Measurements from ENCODE around the gene JAM3. TPM values are rescaled to one million over a fixed set of nuclear protein-coding genes. Genes with fewer than 3 reads are reported as not detected.
A peak's percentile ranks its signal among the peaks of the same experiment; 100 is the strongest.

The JAM3 gene
- total and polyA plus RNA-seq, 2 donors (not counting 3 experiments of a cell fraction or from before 2014, with no cell fraction given): 78.8 to 137 TPM

DNA sequence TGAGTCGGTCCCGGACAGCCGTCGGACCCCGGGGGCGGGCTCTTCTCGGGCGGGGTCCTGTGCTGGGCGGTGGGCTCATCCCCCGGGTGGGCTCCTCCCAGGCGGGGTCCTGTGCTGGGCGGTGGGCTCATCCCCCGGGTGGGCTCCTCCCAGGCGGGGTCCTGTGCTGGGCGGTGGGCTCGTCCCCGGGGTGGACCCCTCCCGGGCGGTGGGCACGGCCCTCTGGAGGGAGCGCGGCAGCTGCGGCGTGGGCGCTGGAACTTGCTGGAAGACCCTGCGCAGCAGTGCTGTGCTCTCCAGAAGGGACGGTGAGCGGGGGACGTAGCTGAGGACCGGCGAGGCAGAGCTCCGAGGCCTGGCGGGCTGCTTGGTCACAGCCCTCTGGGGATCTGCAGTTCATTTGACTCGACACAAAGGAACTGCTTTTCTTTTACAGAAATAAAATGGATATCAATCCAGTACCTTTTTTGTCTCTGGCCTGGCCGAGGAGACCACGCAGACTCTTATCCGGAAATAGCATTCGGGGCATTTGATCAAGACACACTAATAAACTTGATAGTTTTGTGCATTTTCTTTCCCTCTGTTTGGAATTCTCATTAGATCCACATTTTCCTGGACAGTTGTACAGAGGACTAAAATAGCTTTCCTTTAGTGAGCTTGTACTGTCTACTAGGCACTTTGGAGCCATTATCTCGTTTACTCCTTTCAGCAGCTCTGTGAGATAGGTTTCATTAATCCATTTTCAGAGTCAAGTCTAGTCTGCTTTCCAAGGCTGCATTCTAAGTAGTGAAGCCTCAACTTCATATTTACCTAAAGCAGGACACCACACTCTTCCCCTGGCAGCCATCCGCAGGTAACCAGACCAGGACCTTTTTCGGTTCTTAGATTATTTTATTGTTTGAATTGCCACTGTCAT lies 812 bp downstream of the JAM3 start:
- Histone ChIP-seq H3K4me2 (ENCODE audit: insufficient read depth, low read length) (peak overlapping the region; percentile 60), H3K36me3 (ENCODE audit: control insufficient read depth in 2 of 2, extremely low read depth in 1 of 2, insufficient read depth in 2 of 2, low read length in 2 of 2) (no peaks in the 10 kb centered on the region), H3K9ac (replicated peaks; ENCODE audit: extremely low read depth, insufficient read depth, low read length) (peak overlapping the region; percentile 81), H2AFZ (ENCODE audit: low read depth, low read length) (peak overlapping the region; percentile 89), H3K9me3 (replicated peaks; ENCODE audit: control insufficient read depth, insufficient read depth, low read length) (no peaks in the 10 kb centered on the region), H3K27me3 (ENCODE audit: control insufficient read depth in 2 of 2, insufficient read depth in 2 of 2, low read length in 2 of 2) (peaks cover 2 to 8% of the 10 kb centered on the region in 2 experiments), H3K9me1 (replicated peaks; ENCODE audit: control insufficient read depth, extremely low read depth, insufficient read depth, low read length) (no peaks in the 10 kb centered on the region), H3K4me1 (ENCODE audit: control insufficient read depth, extremely low read depth, insufficient read depth, low read length) (peaks cover 21% of the 10 kb centered on the region), H3K79me2 (ENCODE audit: control insufficient read depth, insufficient read depth, low read length) (peaks cover 33% of the 10 kb centered on the region), H3K27ac (ENCODE audit: insufficient read depth, low read depth, low read length) (peak overlapping the region; percentile 42), H4K20me1 (replicated peaks; ENCODE audit: control insufficient read depth, extremely low read depth, insufficient read depth, low read length) (no peaks in the 10 kb centered on the region), H3K4me3 (replicated peaks in 1 of 3; ENCODE audit: insufficient read depth in 1 of 3, low read depth in 1 of 3, low read length in 3 of 3) (peak overlapping the region; percentile 65 to 89 (median 77))
- DNase-seq (ENCODE audit: low read depth, low spot score) (peak; percentile 32), FAIRE-seq (peak; percentile 18)
- POLR2A ChIA-PET: interaction anchor here (1.4 kb wide), 1 partner anchor 11 kb away, joined by 3 read pairs; no protein-coding TSS in a partner anchor
- TF ChIP-seq, protein P1, sequence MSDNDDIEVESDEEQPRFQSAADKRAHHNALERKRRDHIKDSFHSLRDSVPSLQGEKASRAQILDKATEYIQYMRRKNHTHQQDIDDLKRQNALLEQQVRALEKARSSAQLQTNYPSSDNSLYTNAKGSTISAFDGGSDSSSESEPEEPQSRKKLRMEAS (IDR thresholded peaks at IDR 0.05; ENCODE audit: insufficient read depth, insufficient read length): no peak
- TF ChIP-seq EZH2 (IDR thresholded peaks at IDR 0.05; ENCODE audit: borderline replicate concordance, low read depth, low read length, severe bottlenecking) (no peak), FOS (IDR thresholded peaks at IDR 0.05; ENCODE audit: borderline replicate concordance, insufficient read depth, low read length) (no peak), JUN (IDR thresholded peaks at IDR 0.05; ENCODE audit: borderline replicate concordance, insufficient read depth, insufficient read length, low read depth) (no peak), MYC (IDR thresholded peaks at IDR 0.05; ENCODE audit: low read depth, low read length) (no peak), GATA2 (IDR thresholded peaks at IDR 0.05; ENCODE audit: insufficient read depth, insufficient read length, low read depth, low read length) (no peak), POLR2A (IDR thresholded peaks at IDR 0.05; ENCODE audit: low read depth, low read length) (no peak)
- TF ChIP-seq, protein P2, sequence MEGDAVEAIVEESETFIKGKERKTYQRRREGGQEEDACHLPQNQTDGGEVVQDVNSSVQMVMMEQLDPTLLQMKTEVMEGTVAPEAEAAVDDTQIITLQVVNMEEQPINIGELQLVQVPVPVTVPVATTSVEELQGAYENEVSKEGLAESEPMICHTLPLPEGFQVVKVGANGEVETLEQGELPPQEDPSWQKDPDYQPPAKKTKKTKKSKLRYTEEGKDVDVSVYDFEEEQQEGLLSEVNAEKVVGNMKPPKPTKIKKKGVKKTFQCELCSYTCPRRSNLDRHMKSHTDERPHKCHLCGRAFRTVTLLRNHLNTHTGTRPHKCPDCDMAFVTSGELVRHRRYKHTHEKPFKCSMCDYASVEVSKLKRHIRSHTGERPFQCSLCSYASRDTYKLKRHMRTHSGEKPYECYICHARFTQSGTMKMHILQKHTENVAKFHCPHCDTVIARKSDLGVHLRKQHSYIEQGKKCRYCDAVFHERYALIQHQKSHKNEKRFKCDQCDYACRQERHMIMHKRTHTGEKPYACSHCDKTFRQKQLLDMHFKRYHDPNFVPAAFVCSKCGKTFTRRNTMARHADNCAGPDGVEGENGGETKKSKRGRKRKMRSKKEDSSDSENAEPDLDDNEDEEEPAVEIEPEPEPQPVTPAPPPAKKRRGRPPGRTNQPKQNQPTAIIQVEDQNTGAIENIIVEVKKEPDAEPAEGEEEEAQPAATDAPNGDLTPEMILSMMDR (IDR thresholded peaks at IDR 0.05; ENCODE audit: extremely low read depth in 1 of 2, insufficient read depth in 1 of 2, low read depth in 1 of 2, low read length in 2 of 2): no peak
- intact Hi-C loops (cut with micrococcal nuclease) (loop anchor here (1.0 to 5.0 kb wide), 2 partner anchors 51 to 153 kb away; partner anchors contain the start of genes NCAPD3 and VPS26B), dilution Hi-C loops (cut with MboI; ENCODE audit: extremely low pct_ligation_motif_present, low sequenced_read_pairs) (no loop called here)
- CTCF ChIA-PET: interaction anchor here (0.7 to 3.6 kb wide), 7 partner anchors 8 to 71 kb away, joined by 3 to 25 read pairs (median 4); no protein-coding TSS in a partner anchor
- BruUV-seq (replicated peaks): no TSS peak
